Measurements from ENCODE around the gene UBE3B.

- TF ChIP-seq POLR2A (IDR thresholded peaks at IDR 0.05) (no peak), POLR2AphosphoS5 (IDR thresholded peaks at IDR 0.05) (no peak), EP300 (IDR thresholded peaks at IDR 0.05) (no peak)
- TF ChIP-seq, protein P1, sequence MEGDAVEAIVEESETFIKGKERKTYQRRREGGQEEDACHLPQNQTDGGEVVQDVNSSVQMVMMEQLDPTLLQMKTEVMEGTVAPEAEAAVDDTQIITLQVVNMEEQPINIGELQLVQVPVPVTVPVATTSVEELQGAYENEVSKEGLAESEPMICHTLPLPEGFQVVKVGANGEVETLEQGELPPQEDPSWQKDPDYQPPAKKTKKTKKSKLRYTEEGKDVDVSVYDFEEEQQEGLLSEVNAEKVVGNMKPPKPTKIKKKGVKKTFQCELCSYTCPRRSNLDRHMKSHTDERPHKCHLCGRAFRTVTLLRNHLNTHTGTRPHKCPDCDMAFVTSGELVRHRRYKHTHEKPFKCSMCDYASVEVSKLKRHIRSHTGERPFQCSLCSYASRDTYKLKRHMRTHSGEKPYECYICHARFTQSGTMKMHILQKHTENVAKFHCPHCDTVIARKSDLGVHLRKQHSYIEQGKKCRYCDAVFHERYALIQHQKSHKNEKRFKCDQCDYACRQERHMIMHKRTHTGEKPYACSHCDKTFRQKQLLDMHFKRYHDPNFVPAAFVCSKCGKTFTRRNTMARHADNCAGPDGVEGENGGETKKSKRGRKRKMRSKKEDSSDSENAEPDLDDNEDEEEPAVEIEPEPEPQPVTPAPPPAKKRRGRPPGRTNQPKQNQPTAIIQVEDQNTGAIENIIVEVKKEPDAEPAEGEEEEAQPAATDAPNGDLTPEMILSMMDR (IDR thresholded peaks at IDR 0.05), result no peak
Measured at GRCh38 chr12:109482491-109482890, 5.1 kb downstream of the UBE3B start.
